CD1c-positive myeloid dendritic cell (primary cell): Measurements from ENCODE around the gene PRAMEF10.
"Not testable (repeated sequence)": the region's sequence is repeated elsewhere in the genome, so short reads cannot be mapped to it uniquely, and the experiment has no call there.

Experiments
- DNase-seq: peaks from one replicate; pipeline ENCODE4 v3.0.0-alpha.2; 2016; ENCODE audit errors: extremely low spot score

The PRAMEF10 gene

GRCh38 chr1:12898170-12898569, at the start of gene PRAMEF10:
PRAMEF10 (minus strand) TSS chr1:12898270; CDS start chr1:12895847, 2,423 bp downstream.
- not testable (repeated sequence) for DNase-seq

- DNase-seq, result not testable (repeated sequence)
These were observed 49.4 kb upstream of the PRAMEF10 start, which contains the start of gene PRAMEF6 for GRCh38 chr1:12947480-12947879. PRAMEF6 (minus strand) TSS chr1:12947580; CDS start chr1:12942518, 5,062 bp downstream.

GRCh38 chr1:12924368-12924767, 26.3 kb upstream of the PRAMEF10 start:
- not testable (repeated sequence) for DNase-seq

- not testable (repeated sequence) for DNase-seq
These were observed 23.7 kb upstream of the PRAMEF10 start for GRCh38 chr1:12921749-12922148.

- DNase-seq, result not testable (repeated sequence)
These were observed 18.2 kb upstream of the PRAMEF10 start, which contains the start of gene PRAMEF7 for GRCh38 chr1:12916310-12916709. PRAMEF7 (plus strand) TSS chr1:12916610; CDS start chr1:12917693, 1,083 bp downstream.

GRCh38 chr1:12903793-12904572, 5.9 kb upstream of the PRAMEF10 start:
- DNase-seq, result not testable (repeated sequence)

- DNase-seq, result not testable (repeated sequence)
These were observed 1.1 kb upstream of the PRAMEF10 start for GRCh38 chr1:12899186-12899585.

- not testable (repeated sequence) for DNase-seq
These were observed 12.0 kb downstream of the PRAMEF10 start, which contains the start of gene PRAMEF4 for GRCh38 chr1:12886101-12886500. PRAMEF4 (minus strand) TSS chr1:12886201; CDS start chr1:12883394, 2,807 bp downstream.

GRCh38 chr1:12878453-12878852, 19.6 kb downstream of the PRAMEF10 start:
- DNase-seq, result not testable (repeated sequence)

- not testable (repeated sequence) for DNase-seq
These were observed 34.8 kb downstream of the PRAMEF10 start for GRCh38 chr1:12863131-12863880.

GRCh38 chr1:12856786-12857185, 41.3 kb downstream of the PRAMEF10 start, which contains the start of gene PRAMEF2:
PRAMEF2 (plus strand) TSS chr1:12857086; CDS start chr1:12859010, 1,924 bp downstream.
- DNase-seq, result not testable (repeated sequence)

- no peak for DNase-seq
These were observed 46.3 kb downstream of the PRAMEF10 start for GRCh38 chr1:12851779-12852178.

GRCh38 chr1:12848620-12849019, 49.5 kb downstream of the PRAMEF10 start, which contains the start of gene HNRNPCL1:
HNRNPCL1 (minus strand) TSS chr1:12848720; CDS start chr1:12848289, 431 bp downstream.
- DNase-seq, result not testable (repeated sequence)
